Motor neuron (in vitro differentiated cells): ENCODE data around the gene PRODH2. TPM values are rescaled to one million over a fixed set of nuclear protein-coding genes. Genes with fewer than 3 reads are reported as not detected.
"Not testable (repeated sequence)": the region's sequence is repeated elsewhere in the genome, so short reads cannot be mapped to it uniquely, and the experiment has no call there.

Source experiments
- ATAC-seq, 8 experiments: fragments of 200-7000 bp; cut with Tn5 transposase; replicated peaks in 6 of 8; 2 replicates each; pipeline ENCODE4 v1.8.0; 2021; ENCODE audit warnings: mild to moderate bottlenecking in 8 of 8, moderate library complexity in 8 of 8
- H3K27ac ChIP-seq, 2 donors: fragments of 250-450 bp; sonication (Bioruptor Pico); 2 replicates each; pipeline ENCODE4 v1.9.0; 2021; ENCODE audit warnings: antibody characterized with exemption in 2 of 2, mild to moderate bottlenecking in 2 of 2, moderate library complexity in 1 of 2
- H3K4me1 ChIP-seq, 2 donors: fragments of 250-450 bp; sonication (Bioruptor Pico); replicated peaks in 1 of 2; 2 replicates each; pipeline ENCODE4 v1.6.1; 2021; ENCODE audit warnings: antibody characterized with exemption in 2 of 2, mild to moderate bottlenecking in 2 of 2, moderate library complexity in 1 of 2
- H3K4me3 ChIP-seq, 5 donors: fragments of 250-450 bp; sonication (Bioruptor Pico); 2 replicates each; pipeline ENCODE4 v1.9.0; 2021; ENCODE audit warnings: antibody characterized with exemption in 5 of 5, mild to moderate bottlenecking in 5 of 5, moderate library complexity in 4 of 5
- WGBS, 10 experiments: fragments of 450-650 bp; shearing (Covaris generic); methylation state at CpG; one replicate each; pipeline ENCODE4 v1.0.0; 2022; 5-methylcytosine and 5-hydroxymethylcytosine counted together
- in situ Hi-C, 9 experiments: fragments of 400-800 bp; cut with MboI; loops; one replicate each; pipeline ENCODE4 v1.15.0; 2021; ENCODE audit warnings: low sequenced_read_pairs in 9 of 9, low pct_unique_long_range_greater_than_20kb in 2 of 9; ENCODE audit not compliant: unreplicated experiment in 9 of 9
- total RNA-seq, 8 experiments: library from RNA; unstranded; fragments of 300-600 nt; gene quantifications; 2 replicates each; pipeline versions ENCODE4 v1.2.3 to v1.2.4, GENCODE V29; 2022

Gene PRODH2
- total RNA-seq, 8 experiments from 2014 or later = 0.52 TPM; not detected in 7

DNA sequence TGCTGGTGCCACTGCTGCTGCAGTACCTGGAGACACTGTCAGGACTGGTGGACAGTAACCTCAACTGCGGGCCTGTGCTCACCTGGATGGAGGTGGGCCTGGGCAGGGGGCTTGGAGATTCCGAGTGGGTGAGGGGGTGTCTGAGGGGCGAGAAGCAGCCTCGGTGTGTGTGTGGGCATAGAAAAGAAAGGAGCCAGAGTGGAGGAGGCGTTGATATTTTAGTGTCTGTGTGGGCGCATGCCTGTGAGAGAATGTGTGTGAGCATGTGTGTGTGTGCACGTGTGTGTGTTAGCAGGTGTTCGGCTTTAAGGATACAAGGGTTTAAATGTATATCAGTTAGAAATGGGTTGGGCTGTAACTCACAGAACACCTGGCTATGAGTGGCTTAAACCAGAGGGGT lies 33.6 kb downstream of the PRODH2 start:
- in situ Hi-C loops = no loop called here
- H3K27ac ChIP-seq = no peak overlapping the region

DNA sequence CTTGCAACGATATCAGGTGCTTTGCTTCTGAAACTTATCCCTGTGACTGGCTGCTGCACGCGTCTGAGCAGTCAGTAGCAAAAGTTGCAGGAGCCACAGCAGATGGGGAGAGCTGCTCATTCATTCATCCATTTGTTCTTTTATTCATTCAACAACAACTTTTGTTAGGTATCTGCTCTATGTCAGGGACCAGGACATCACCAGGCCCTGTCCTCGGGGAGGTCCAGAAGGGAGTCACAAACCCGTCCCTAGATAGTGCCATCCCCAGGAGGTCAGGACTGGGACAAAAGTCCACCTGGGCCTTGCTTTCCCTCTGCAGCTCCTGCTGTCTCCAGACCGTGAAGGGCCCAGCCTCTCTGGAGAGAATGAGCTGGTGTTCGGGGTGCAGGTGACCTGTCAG lies 34.7 kb downstream of the PRODH2 start:
- H3K27ac ChIP-seq = no peak overlapping the region
- H3K4me1 ChIP-seq = peaks cover 17 to 23% of the 10 kb centered on the region in 2 donors
- no peak overlapping the region for H3K4me3 ChIP-seq
- no peak for ATAC-seq
- 80 to 100% (median 95%) methylated on average over 1 to 2 of the region's 7 CpGs; no CpG with 5 or more reads in 6 of the 10 experiments for WGBS, 10 experiments
- in situ Hi-C loops = no loop called here

More for the DNA sequence above, 33.6 kb downstream of the PRODH2 start:
- WGBS, 10 experiments = 92 to 100% (median 95%) methylated on average over 1 to 4 of the region's 8 CpGs; no CpG with 5 or more reads in 5 of the 10 experiments
- ATAC-seq = no peak
- peaks cover 17 to 23% of the 10 kb centered on the region in 2 donors for H3K4me1 ChIP-seq
- H3K4me3 ChIP-seq = no peak overlapping the region

DNA sequence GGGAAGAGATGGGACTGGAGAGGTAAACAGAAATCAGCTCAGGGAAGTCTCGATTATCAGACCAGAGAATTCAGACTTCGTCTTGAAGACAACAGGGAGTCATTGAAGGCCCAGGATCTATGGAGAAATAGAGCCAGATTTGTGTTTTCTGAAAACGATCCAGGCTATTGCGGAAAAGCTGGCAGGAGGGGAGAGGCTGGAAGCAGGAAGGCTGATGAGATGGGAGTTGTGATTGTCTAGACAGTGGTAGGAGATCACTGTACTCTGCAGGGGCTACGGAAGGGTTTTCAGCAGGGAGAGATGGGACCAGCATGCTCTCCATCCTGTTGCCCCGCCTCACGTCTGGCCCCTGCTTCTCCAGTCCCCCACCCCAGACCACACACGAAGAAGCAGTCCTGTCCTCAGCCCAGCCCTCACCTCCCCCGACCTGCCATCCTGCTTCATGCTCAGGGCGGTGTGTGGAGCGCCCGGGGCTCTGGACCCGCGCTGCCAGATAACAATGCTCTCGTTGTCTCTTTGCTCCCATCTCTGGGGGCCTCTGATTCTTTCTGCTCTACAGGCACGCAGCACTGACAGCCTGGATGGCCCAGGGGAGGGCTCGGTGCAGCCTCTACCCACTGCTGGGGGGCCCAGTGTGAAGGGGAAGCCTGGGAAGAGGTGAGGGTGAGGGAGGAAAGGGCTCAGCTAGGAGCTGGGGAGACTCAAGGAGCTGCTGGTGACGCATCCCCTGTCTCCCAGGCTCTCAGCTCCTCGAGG lies 35.4 kb downstream of the PRODH2 start:
- H3K27ac ChIP-seq = peak overlapping the region in 1 of 2 donors; percentile 17
- peaks cover 17 to 23% of the 10 kb centered on the region in 2 donors for H3K4me1 ChIP-seq
- peak overlapping the region in 4 of 5 donors; percentile 7 to 93 (median 85) for H3K4me3 ChIP-seq
- in situ Hi-C loops = no loop called here
- 4 to 83% (median 40%) methylated on average over 1 to 7 of the region's 19 CpGs; no CpG with 5 or more reads in 1 of the 10 experiments for WGBS, 10 experiments
- peak in 3 of 8 experiments; percentile 17 to 29 (median 21) for ATAC-seq

DNA sequence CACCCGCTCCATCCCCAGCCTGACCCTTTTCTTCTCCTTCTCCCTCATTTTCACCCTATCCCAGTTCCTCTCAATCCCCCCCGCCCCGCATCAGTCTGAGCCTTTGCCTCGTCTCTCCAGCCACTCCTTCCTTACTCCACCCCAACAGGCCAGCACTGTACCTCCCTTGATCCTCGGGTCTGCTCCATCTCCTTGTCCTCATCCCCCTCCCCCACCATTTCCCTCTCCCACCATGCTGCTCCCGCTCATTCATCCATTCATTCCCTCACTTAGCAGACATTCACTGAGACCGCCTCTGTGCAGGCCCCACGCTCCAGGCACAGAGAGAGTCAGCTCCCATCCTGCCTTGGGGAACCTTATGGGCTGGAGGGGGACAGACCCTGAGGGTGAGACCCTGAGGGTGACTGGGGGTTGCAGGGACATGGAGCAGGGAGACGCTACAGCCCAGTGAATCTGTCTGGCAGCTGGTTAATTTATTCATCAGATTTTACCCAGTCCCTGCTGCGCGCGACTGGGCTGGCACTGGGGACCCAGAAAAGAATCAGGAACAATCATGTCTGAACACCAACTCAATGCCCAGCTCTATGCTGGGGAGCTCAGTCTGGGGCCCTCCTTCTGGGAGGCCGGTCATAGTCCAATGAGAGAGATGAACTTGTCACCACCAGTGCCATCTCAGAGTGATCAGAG lies 36.4 kb downstream of the PRODH2 start:
- 0 to 90% (median 32%) methylated on average over 1 to 7 of the region's 13 CpGs; no CpG with 5 or more reads in 5 of the 10 experiments for WGBS, 10 experiments
- H3K4me3 ChIP-seq = peak overlapping the region; percentile 69 to 93 (median 88)
- peak overlapping the region; percentile 79 to 87 for H3K27ac ChIP-seq
- in situ Hi-C loops = no loop called here
- ATAC-seq = peak in 4 of 8 experiments; percentile 2 to 37 (median 15)
- peaks cover 17 to 23% of the 10 kb centered on the region in 2 donors for H3K4me1 ChIP-seq

DNA sequence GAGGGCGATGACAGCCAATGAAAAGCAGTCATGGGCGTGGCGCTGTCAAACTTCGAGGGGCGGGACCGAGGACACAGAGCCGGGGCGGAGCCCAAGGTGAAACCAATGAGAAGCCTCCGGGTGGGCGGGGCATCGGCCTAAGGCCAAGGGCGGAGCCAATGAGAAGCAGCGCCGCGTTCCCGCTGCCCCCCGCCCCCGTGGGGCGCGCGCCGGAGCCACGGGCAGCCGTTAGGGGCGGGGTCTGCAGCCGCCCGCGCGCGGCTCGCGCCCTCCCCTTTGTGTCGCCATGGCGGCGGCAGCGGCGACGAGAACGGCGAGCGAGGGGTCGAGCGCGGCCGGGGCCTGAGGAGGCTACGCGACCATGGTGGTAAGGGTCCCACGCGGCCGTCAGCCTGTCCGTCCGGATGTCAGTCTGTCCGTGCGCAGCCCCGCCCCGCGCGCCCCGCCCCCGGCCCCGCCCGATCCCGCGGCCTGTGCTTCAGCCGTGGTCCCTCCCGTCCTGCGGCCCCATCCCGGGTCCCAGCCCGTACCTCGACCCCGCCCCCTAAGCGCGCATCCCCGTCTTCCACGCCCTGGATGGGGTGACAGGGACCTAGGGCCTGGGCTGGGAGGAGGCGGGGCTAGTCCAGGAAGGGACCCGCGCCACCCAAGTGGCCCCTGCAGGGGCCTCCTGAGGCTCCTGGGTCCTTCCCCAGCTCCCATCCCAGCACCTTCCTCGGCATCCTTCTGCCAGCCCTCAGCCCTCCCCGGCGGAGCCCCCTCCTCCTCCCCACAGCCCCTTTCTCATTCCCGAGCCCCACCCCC lies 37.1 kb downstream of the PRODH2 start, which contains the start of gene ARHGAP33:
ARHGAP33 (plus strand) TSS at position 267 of the 804 bp plus-strand sequence; CDS start at position 362, 95 bp downstream.
- peak within 1 kb of the TSS; percentile 79 to 87 for H3K27ac ChIP-seq
- peak; percentile 81 to 95 (median 87) for ATAC-seq

DNA sequence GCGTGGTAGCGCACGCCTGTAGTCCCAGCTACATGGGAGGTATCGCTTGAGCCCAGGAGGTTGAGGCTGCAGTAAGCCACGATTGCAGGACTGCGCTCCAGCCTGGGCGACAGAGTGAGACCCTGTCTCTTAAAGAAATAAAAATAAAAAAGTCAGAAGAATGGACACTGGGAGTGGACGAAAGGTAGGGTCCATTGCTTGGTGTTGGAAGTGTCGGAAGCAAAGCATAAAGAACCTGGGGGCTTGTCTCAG lies 37.7 kb downstream of the PRODH2 start:
- Histone ChIP-seq H3K4me3 (peak overlapping the region; percentile 69 to 93 (median 88)), H3K4me1 (peaks cover 17 to 23% of the 10 kb centered on the region in 2 donors), H3K27ac (no peak overlapping the region)
- ATAC-seq = peak in 1 of 8 experiments; percentile 30
- 0 to 60% (median 8%) methylated on average over 1 to 9 of the region's 9 CpGs; no CpG with 5 or more reads in 2 of the 10 experiments for WGBS, 10 experiments
- in situ Hi-C loops = no loop called here

More for the DNA sequence above, 37.1 kb downstream of the PRODH2 start, which contains the start of gene ARHGAP33:
- Histone ChIP-seq H3K4me3 (peak within 1 kb of the TSS; percentile 69 to 93 (median 88)), H3K4me1 (peaks cover 17 to 23% of the 10 kb centered on the region in 2 donors)
- in situ Hi-C loops = no loop called here
- 0 to 3% (median 0%) methylated on average over 4 to 29 of the region's 82 CpGs; no CpG with 5 or more reads in 7 of the 10 experiments for whole genome bisulfite sequencing, 10 experiments

DNA sequence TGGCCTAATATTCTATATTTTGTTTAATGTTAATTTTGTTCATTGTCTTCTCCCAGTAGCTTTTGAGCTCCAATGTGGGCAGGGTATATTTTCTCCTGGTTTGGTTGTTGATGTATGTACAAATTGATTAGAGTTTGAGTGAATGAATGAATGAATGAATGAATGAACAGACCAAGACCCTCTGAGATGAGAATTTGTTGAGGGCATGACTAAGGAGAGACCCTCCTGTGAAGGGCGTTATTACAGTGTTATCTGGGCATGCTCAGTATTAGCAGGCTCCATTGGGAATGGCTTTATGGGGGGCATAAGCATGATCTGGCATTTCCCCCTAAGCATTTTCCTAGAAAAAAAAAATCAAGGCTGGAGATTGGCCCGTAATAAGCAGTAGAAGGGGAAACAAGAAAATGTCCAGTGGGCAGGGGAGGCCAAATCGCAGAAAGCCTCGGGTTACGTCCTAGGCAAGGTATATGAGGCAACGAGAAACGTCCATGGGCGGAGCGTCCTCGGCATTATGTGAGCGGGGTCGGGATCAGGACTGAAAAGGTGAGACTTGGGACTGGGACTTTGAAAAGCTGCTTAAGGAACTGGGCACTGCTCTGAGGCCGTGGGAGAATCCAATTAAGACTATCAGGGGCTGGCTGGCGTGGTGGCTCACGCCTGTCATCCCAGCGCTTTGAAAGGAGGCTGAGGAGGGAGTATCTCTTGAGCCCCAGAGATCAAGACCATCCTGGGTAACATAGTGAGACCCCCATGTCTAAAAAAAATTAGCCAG lies 38.2 kb downstream of the PRODH2 start:
- 6 to 71% (median 44%) methylated on average over 2 to 10 of the region's 16 CpGs for WGBS, 10 experiments
- in situ Hi-C loops = no loop called here
- peak overlapping the region; percentile 69 to 93 (median 88) for H3K4me3 ChIP-seq
- ATAC-seq = no peak
- peaks cover 17 to 23% of the 10 kb centered on the region in 2 donors for H3K4me1 ChIP-seq
- no peak overlapping the region for H3K27ac ChIP-seq

DNA sequence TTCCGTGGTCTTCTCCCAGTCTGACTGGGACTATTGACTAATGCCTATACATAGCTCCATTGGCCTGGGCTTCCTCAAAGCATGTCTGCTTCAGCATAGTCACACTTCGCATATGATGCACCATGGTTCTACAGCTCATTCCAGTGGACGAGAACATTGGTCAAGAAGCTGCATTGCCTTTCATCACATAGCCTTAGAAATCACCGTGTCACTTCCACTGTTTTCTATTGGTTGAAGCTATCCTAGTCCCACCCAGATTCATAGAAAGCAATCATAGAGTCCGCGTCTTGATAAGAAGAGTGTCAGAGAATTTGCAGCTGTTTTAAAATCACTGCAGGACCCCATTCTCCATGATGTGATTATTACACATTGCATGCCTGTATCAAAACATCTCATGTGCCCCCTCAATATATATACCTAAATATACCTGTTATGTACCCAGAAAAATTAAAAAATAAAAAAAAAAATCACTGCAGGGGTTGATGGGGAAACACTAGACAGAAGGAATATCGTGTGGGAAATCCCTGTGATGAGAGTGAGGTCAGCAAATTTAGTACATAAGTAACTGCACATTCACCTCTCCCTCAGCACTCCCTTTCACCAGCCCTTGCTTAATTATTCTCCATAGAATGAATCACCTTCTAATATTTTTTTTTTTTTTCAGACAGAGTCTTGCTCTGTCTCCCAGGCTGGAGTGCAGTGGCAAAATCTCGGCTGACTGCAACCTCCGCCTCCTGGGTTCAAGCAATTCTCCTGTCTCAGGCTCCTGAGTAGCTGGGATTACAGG lies 39.4 kb downstream of the PRODH2 start:
- Histone ChIP-seq H3K27ac (no peak overlapping the region), H3K4me3 (no peak overlapping the region), H3K4me1 (peaks cover 18 to 24% of the 10 kb centered on the region in 2 donors)
- 50 to 90% (median 70%) methylated on average over 1 to 8 of the region's 9 CpGs; no CpG with 5 or more reads in 1 of the 10 experiments for WGBS, 10 experiments
- peak in 2 of 8 experiments; percentile 3 to 33 for ATAC-seq
- in situ Hi-C loops = no loop called here

DNA sequence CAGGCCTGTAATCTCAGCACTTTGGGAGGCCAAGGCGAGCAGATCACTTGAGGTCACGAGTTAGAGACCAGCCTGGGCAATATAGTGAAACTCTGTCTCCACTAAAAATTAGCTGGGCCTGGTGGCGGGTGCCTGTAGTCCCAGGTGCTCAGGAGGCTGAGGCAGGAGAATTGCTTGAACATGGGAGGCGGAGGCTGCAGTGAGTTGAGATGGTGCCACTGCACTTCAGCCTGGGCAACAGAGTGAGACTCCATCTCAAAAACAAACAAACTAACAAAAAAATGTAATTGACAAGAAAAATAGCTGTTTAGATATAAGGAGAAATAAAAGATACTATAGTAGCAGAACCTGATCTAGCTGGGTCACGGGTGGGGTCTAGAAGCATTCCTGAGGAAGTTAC lies 40.3 kb downstream of the PRODH2 start:
- 76 to 100% (median 96%) methylated on average over 1 to 5 of the region's 5 CpGs; no CpG with 5 or more reads in 1 of the 10 experiments for WGBS, 10 experiments
- in situ Hi-C loops = not testable (repeated sequence)

DNA sequence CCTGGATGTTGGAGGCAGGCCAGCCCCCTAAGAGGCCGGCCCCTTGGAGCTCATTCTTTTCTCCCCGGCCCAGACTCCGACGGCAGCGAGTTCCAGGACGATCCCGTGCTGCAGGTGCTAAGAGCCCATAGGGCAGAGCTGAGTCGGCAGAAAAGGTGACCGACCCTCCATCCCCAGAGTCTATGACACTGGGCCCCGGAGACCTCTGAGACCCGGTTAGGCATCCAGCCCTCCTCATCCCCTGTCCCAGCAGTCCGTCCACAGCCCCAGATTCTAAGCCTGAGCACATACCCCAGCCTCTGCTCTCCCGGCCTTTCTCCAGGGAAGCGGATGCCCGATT lies 44.6 kb downstream of the PRODH2 start:
- no peak overlapping the region for H3K27ac ChIP-seq
- ATAC-seq = no peak
- in situ Hi-C loops = no loop called here
- peaks cover 14 to 18% of the 10 kb centered on the region in 2 donors for H3K4me1 ChIP-seq
- H3K4me3 ChIP-seq = no peak overlapping the region
- WGBS, 10 experiments = 90% methylated on average over 2 of the region's 15 CpGs; no CpG with 5 or more reads in 9 of the 10 experiments

More for the DNA sequence above, 40.3 kb downstream of the PRODH2 start:
- not testable (repeated sequence) for H3K4me3 ChIP-seq, ATAC-seq, H3K27ac ChIP-seq
- H3K4me1 ChIP-seq = peaks cover 19 to 28% of the 10 kb centered on the region in 2 donors

DNA sequence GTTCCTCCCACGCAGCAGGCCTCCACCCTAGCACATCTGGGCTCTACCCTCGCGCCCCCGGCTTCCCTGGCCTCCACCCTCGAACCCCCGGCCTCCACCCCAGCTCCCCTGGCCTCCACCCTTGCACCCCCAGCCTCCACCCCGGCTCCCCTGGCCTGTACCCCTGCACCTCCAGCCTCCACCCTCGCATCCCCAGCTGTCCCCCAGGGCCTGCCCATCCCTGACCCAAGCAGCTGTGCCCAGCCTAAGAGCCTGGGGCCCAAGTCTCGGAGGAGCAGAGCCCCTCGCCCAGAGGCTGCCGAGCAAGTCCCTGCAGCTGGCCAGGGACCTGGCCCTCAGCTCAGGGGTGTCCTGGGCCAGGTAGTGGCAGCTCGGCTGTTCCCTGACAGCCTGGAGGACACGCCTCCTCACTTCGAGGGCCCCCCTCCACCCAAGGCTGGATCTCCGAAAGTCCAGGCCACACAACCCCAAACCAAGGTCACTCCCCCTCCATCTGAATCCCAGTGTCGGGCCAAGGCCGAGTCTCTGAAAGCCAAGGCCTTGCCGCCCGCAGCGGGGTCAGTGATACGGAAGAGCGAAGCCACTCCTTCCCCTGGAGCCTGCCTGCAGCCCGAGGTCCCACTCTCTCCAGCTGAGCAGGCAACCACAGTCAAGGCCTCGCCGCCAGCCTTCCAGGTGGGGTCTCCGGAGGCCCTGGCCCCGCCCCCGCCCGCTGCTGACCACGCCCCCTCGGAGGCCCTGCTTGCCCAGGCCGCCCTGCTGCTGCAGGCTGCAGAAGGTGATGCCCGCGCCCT lies 45.2 kb downstream of the PRODH2 start:
- H3K4me3 ChIP-seq = no peak overlapping the region
- H3K4me1 ChIP-seq = peaks cover 14 to 18% of the 10 kb centered on the region in 2 donors
- peak overlapping the region; percentile 0 to 40 for H3K27ac ChIP-seq
- peak in 6 of 8 experiments; percentile 16 to 92 (median 88) for ATAC-seq
- in situ Hi-C loops = no loop called here
- WGBS, 10 experiments = 10 to 80% (median 35%) methylated on average over 1 to 4 of the region's 34 CpGs; no CpG with 5 or more reads in 7 of the 10 experiments
